Measurements from ENCODE around the gene KNOP1.
A peak's percentile ranks its signal among the peaks of the same experiment; 100 is the strongest.

The KNOP1 gene

DNA sequence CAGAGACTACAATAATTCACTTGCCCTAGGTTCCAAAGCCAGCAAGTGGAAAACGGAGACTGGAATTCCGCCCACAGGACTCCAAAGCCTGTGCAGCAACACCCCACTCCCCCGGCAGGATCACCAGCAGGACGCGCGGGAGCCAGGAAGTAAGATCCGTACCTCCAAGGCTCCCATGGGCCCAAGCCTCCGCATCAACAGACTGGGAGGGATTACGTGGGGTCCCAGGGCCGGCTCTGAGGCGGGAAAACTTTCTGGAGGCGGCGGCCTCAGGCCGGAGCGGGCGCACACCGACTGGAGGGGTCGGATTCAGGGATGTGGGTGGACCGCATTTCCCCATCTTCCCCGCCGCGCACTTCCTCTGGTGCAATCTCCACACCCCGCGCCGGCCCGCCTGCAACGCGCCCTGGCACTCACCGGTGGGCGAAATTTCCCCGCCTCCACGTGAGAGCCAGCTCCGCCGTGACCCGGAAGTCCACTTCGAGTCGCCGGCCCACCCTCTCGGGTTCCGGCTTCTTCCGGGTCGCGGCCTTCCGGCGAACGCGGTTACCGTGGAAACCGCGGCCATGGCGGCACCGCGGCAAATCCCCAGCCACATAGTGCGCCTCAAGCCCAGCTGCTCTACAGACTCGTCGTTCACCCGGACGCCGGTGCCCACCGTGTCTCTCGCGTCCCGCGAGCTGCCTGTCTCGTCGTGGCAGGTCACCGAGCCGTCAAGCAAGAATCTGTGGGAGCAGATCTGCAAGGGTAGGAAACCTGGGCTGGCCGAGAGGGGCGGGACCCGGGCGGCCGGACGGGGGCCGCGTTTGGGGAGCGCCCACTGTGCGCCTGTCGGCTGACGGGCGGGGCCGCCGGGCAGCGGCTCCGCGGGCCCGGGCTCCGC is at the start of gene KNOP1, which contains the start of gene IQCK:
Gene KNOP1, minus strand, starts transcription at position 487 of the 883 bp plus-strand sequence. CDS start 3,192 bp downstream, outside the sequence.
Gene IQCK, plus strand, starts transcription at position 531 of the 883 bp plus-strand sequence. Its CDS starts 36 bp downstream, at position 567.
- peak; percentile 85 for DNase-seq (ENCODE audit: low read depth)

- no peak for DNase-seq (ENCODE audit: low read depth)
Observed at GRCh38 chr16:19767497-19767896, 49.5 kb upstream of the KNOP1 start.

- DNase-seq (ENCODE audit: low read depth) = no peak
Observed at GRCh38 chr16:19766988-19767387, 49.0 kb upstream of the KNOP1 start.

GRCh38 chr16:19766554-19766884 is 48.5 kb upstream of the KNOP1 start:
- DNase-seq (ENCODE audit: low read depth) = no peak

DNA sequence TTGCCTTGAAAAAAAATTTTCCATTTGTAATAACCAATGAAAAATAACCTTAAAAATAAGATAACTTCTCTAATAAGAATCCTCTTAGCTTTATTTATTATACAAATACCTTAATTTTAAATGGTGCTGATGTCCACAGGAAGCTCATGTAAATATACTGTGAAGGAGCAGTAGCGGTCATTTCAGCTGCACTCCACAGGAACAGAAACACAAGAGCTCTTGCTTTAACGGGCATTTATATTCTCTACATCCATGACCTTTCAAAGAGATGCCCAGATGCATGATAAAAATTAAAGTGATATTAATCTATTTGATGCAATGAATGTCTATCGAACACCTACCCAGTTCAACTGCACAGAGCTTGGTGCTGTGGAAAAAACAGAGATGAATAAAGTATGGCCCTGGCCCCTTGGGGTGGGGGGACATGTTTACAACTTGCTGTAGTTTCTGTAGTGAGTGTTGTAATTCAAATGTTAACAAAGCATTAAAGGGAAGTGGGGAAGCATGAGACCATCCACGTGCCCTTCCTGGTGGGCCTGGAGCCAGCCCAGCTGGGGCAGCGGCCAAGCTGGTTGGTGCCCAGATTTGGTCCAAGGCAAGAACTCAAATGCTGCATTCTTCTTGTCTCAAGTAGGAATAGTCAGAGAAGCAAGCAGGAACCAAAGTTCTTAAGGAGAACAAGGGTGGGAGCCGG is 48.0 kb upstream of the KNOP1 start:
- DNase-seq (ENCODE audit: low read depth) = no peak

GRCh38 chr16:19760356-19761060 is 42.5 kb upstream of the KNOP1 start:
- no peak for DNase-seq (ENCODE audit: low read depth)

GRCh38 chr16:19757762-19758595 is 40.0 kb upstream of the KNOP1 start:
- DNase-seq (ENCODE audit: low read depth) = no peak

- no peak for DNase-seq (ENCODE audit: low read depth)
Observed at GRCh38 chr16:19757026-19757425, 39.0 kb upstream of the KNOP1 start.

DNA sequence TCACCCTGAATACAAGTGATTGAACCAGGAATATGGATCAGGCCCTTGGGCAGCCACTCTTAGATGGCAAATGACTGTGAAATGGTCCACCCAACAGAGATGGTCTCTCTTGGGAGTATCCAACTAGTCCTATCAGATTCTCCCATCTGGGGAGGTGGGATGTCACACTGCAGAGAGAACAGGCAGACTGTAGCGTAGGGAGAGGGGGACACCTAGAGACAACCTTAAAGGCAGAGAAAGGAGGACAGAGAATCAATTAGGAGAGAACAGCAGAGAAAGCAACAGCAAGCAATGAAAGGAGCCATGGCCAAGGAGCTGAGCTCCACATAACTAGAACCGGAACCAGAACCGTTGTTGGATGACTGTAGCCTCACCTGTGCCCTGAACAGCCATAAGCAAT is 37.2 kb upstream of the KNOP1 start:
- DNase-seq (ENCODE audit: low read depth) = no peak

- DNase-seq (ENCODE audit: low read depth) = no peak
Observed at GRCh38 chr16:19754644-19755036, 36.6 kb upstream of the KNOP1 start.

DNA sequence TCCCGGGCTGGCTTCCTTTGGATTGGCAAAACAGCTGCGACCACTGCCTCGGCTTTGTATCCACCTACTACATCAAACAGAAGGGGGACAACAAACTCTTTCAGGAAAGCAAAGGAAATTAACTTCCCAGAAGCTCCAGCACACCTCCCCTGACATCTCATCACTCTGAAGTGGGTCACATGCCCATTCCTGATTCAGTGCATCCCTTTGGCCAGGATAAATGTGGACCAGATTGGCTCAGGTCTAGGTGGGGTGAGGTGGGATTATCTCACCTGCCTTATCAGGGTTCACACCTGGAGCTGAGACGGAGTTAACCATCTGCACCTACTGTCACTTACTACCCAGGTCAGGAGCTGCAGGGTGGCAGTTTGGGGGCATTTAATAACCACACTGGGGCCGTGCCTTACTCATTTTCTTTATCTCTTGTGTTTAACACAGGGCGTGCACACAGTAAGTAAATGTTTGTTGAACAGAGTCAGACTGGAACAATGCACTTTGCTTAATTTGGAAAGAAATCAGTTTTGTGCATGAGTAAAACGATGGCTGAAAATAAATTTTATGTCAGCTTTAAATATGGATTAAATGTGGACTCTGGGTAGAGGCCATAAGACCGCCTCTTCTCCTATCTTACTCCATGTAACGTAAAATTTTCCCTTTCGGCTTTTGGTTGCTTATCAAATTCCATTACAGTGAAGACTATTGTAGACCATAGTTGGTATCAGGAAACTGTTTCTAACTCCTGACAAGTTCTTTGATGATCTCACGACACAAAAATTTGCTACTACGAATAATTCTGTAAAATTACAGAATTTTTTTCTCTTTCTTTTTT is 36.0 kb upstream of the KNOP1 start:
- DNase-seq (ENCODE audit: low read depth) = no peak

DNA sequence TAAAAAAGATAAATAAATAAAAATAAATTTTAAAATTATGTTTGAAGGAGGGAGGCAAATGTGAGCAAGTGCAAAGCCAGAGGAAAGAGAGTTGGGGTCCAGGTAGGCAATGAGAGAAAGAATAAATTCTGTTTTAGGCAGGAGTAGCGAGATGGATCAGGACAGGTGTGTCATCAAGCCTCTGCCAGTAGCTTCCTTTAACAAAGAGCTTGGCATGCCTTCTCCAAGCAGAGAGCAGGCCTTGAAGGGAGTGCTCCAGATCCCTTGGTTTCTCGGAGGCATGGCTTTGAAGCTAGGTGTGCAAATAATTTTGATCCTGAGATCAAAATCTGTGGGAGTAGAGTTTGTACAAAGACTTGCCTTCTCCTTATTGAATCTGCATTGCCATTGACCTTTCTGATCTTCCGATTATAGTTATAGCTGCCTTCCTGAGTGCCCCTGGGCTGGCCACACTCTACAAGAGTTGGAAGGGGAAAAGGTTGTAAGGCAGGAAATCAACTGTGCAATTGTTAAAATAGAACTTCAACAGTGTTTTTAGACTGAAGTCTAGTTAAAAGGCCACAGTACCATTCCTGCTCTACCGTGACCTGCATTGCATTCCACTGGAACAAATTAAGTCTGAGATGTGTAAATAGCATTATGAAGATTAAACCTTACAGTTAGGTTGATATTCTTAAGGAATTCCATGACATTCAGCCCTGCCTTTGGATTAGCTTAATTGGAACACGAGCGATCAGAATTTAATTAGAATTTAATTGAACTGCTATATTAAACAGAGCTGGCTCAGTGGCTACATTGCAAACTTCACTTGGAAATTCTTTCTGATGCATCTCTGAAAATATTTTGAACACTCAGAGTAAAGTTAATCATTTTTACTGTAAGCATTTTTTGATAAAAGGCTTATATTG is 33.7 kb upstream of the KNOP1 start:
- no peak for DNase-seq (ENCODE audit: low read depth)

DNA sequence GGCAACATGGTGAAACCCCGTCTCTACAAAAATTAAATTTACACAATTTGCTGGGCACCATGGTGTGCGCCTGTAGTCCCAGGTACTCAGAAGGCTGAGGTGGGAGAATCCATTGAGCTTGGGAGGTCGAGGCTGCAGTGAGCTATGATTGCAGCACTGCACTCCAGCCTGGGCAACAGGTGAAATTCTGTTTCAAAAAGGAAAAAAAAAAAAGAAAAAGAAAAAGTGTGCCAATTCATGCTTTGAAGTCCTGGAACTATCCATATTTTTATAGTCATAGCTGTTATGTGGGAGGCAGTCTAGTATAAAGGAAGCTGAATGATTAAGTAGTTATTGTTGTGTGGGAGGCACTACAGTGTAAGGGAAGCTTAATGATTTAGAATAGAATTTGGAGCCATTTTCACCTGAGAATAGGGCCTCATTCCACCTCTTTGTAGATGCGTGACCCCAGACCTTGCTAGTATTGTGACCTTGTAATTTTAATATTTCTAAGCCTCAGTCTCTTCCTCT is 31.6 kb upstream of the KNOP1 start:
- DNase-seq (ENCODE audit: low read depth) = no peak

DNA sequence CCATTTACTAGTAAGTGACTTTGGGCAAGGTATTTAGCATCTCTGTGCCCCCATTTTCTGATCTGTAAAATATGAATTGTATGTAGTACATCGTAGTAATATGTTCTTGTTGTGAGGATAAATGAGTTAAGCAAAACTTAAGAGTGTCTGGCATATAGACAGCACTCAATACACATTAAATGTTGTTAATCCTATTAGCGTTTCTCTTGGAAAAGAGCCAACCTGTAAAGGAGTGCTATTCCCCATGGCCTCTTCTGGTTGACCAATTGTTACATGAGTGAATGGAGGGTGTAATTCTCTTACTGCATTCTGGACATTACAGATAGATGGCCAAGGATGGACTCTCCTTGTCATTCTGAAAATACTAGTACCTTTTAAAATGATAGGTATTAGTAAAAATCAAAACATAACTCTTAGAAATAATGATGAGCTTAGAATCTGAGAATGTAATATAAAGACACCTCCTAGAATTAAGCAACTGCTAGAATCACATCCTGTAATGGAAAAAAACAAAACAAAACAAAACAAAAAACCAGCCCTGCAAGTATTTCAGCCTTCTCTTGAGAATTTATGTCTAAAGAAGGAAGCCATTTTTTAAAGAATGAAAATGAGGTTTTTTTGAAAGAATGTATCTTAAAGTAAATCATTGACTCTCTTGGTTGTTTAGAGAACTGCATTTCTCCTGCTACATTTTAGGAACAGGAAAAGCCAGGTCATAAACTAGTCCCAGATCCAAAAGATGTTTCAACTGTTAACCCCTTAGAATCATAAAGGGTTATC is 30.6 kb upstream of the KNOP1 start:
- DNase-seq (ENCODE audit: low read depth) = no peak

- no peak for DNase-seq (ENCODE audit: low read depth)
Observed at GRCh38 chr16:19746561-19746960, 28.5 kb upstream of the KNOP1 start.

- DNase-seq (ENCODE audit: low read depth) = no peak
Observed at GRCh38 chr16:19745286-19746010, 27.4 kb upstream of the KNOP1 start.

GRCh38 chr16:19744670-19745069 is 26.6 kb upstream of the KNOP1 start:
- DNase-seq (ENCODE audit: low read depth) = no peak

DNA sequence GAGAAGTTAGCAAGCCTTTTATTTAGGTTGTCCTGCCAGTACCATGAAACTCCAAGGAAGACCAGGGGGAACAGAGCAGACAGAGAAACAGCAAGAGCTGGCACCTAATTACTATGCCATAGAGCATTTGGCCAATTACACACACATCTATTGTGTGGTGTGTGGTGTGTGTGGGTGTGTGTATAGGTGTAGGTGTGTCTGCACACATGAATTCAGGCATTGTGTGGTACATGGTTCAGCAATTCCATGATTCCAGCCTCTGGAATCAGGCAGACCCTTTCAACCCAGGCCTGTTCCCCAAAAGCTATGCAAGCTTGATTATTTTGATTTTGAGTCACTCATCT is 25.8 kb upstream of the KNOP1 start:
- DNase-seq (ENCODE audit: low read depth) = no peak
